Measurements from ENCODE around the gene RAB17.

The RAB17 gene

GRCh38 chr2:237525559-237526157, 64.9 kb downstream of the RAB17 start:
- no peak for TF ChIP-seq SIN3A (IDR thresholded peaks at IDR 0.05; ENCODE audit: borderline replicate concordance, insufficient read depth, low read length)

DNA sequence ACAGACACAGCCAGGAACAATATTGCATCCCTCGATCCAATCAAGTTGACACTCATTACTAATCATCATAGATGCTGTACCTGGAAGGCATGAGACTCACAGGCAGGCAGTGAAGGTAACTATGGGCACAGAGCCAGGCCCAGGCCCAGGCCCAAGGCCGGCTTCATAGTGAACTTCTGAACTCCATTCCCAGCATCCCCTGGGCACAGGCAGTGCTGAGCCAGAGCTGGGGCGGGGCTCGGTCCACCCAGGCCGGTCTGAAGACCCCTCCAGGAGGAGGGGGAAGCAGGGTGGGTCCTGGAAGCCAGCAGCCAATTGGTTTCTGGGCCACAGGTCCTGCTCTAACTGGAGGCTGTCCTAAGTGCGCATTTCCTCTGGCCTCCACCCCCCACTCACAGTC, 65.9 kb downstream of the RAB17 start:
- TF ChIP-seq TAF1 (IDR thresholded peaks at IDR 0.05; ENCODE audit: borderline replicate concordance, insufficient read depth, low read length), result no peak
- TF ChIP-seq FOXP2 (optimal IDR thresholded peaks at IDR 0.05; ENCODE audit: borderline replicate concordance, extremely low read depth, extremely low read length, insufficient read depth), result no peak
- TF ChIP-seq, protein P1, sequence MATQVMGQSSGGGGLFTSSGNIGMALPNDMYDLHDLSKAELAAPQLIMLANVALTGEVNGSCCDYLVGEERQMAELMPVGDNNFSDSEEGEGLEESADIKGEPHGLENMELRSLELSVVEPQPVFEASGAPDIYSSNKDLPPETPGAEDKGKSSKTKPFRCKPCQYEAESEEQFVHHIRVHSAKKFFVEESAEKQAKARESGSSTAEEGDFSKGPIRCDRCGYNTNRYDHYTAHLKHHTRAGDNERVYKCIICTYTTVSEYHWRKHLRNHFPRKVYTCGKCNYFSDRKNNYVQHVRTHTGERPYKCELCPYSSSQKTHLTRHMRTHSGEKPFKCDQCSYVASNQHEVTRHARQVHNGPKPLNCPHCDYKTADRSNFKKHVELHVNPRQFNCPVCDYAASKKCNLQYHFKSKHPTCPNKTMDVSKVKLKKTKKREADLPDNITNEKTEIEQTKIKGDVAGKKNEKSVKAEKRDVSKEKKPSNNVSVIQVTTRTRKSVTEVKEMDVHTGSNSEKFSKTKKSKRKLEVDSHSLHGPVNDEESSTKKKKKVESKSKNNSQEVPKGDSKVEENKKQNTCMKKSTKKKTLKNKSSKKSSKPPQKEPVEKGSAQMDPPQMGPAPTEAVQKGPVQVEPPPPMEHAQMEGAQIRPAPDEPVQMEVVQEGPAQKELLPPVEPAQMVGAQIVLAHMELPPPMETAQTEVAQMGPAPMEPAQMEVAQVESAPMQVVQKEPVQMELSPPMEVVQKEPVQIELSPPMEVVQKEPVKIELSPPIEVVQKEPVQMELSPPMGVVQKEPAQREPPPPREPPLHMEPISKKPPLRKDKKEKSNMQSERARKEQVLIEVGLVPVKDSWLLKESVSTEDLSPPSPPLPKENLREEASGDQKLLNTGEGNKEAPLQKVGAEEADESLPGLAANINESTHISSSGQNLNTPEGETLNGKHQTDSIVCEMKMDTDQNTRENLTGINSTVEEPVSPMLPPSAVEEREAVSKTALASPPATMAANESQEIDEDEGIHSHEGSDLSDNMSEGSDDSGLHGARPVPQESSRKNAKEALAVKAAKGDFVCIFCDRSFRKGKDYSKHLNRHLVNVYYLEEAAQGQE (IDR thresholded peaks at IDR 0.05; ENCODE audit: insufficient read depth in 1 of 2, low read depth in 2 of 2, low read length in 2 of 2), result no peak
- TF ChIP-seq SIN3A (IDR thresholded peaks at IDR 0.05; ENCODE audit: borderline replicate concordance, insufficient read depth, low read length), result no peak
- TF ChIP-seq POLR2AphosphoS5 (IDR thresholded peaks at IDR 0.05; ENCODE audit: low read depth, low read length), result no peak
